Stimulated activated CD4-positive, alpha-beta T cell treated with anti-CD3 and anti-CD28 coated beads, Interleukin-1b, Interleukin-23, amount 100 ng/mL, for 4 hours (primary cell): ENCODE measurements around the gene WDR70.
"Not testable (repeated sequence)": the region's sequence is repeated elsewhere in the genome, so short reads cannot be mapped to it uniquely, and the experiment has no call there.

Experiments used
- DNase-seq, 2 donors: peaks; one replicate each; pipeline ENCODE4 v3.0.0-alpha.2; 2020; ENCODE audit warnings: low read depth in 2 of 2

Gene WDR70

DNA sequence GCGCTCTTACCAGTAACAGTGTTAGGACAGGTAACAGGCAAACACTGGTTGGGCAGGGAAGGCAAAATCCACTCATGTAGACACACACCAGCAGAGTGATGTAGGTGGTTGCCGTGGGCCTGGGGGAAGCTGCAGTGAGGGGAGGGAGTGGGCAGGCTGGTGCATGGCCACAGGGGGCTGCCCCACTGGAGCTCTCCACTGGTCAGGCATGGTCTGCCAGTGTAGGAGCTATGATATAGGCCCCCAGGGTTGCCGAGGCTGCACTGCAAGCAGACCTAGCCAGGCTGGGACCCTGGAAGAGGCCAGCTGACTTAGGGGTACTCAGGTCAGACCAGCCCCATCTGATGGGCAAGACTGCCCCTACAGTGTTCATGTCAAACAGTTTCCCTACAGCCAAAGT lies 306.1 kb downstream of the WDR70 start:
- no peak for DNase-seq

DNA sequence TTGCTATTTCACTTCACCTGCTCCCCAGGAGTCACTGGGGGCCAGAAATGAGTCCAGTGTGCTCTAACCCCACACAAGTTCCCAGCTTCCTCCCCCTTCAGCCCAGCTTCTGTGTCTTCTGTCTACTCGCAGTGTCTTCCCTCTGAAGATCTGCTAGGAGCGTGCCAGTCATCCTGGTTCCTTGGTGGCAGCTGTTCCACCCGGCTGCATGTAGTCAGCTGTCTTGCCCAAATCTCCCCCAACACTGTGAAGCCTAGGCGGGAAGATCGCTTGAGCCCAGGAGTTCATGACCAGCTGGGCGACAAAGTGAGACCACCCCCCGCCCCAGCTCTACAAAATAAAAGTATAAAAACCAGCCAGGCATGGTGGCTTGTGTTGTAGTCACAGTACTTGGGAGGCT lies 306.7 kb downstream of the WDR70 start:
- no peak for DNase-seq

DNA sequence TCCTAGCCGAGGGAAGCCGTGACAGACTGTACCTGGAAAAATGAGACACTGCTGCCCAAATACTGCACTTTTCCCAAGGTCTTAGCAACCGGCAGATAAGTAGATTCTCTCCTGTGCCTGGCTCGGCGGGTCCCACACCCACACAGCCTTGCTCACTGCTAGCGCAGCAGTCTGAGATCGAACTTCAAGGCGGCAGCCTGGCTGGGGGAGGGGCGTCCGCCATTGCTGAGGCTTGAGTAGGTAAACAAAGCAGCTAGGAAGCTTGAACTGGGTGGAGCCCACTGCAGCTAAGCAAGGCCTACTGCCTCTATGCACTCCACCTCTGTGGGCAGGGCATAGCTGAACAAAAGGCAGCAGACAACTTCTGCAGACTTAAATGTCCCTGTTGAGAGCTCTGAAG lies 309.8 kb downstream of the WDR70 start:
- not testable (repeated sequence) for DNase-seq

DNA sequence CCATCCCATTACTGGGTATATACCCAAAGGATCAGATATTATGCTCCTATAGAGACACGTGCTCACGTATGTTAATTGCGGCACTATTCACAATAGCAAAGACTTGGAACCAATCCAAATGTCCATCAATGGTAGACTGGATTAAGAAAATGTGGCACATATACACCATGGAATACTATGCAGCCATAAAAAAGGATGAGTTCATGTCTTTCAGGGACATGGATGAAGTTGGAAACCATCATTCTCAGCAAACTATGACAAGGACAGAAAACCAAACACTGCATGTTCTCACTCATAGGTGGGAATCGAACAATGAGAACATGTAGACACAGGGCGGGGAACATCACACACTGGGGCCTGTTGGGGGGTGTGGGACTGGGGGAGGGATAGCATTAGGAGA lies 315.2 kb downstream of the WDR70 start:
- not testable (repeated sequence) for DNase-seq

DNA sequence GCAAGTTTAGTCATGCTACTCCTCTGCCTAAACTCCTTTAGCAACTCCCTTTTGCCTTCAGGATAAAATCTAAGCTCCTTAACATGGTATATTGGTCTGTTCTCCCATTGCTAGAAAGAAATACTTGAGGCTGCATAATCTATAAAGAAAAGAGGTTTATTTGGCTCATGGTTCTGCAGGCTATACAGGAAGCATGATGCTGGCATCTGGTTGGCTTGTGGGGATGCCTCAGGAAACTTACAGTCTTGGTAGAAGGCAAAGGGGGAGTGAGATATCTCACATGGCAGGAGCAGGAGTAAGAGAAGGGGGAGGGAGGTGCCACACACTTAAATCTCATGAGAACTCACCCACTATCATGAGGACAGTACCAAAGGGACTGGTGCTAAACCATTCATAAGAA lies 315.7 kb downstream of the WDR70 start:
- no peak for DNase-seq

DNA sequence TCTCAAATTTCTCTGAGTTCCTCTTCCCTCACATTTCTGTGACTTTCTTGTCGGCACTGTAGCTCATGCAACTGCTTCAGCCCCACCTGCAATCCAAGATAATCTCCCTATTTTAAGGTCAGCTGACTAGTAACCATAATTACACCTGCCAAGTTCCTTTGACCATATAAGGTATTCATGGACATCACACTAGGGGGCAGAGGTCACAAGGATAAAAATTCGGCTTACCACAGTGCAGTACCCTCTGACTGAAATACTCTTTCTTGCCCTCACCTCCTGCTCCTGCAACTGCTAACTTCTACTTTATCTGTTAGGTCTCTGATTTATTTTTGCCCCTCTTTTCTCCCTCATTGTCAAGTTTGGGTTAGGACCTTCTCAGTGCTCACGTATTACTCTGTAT lies 316.5 kb downstream of the WDR70 start:
- DNase-seq = no peak

DNA sequence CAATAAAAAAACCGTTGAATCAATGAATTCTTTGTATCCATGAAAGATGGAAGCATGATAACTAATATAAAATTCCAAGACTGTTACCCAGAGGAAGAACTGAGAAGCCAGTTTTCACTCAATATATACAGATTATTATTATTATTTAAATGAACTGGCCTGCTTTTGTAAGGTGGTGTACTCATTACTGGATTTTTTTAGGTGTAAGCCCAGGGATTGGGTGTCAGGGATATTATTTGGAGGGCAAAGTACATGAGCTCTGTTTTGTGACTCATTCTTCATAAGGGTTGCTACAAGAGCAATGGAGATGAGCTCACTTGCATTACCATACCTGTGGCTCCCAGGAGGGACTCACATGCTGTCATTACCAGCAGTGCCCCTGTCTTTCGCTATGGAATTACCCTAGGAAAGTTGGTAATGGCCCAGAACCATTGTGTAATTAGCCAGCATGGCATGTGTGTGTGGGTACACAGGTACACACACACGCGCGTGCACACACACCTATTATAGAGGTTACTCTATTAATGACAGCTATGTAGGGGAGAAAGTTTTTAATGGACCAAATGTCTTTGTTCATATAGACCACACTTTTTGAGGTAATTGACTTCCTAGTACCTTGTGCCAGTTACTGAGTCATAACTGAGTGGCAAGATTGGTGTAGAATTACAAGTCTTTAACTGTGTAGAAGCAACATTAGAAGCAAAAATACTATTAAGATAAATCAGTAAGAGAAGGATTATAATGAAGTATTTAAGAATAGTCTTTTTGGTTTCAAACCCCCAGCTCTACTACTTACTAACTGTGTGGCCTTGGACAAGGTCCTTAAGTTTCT lies 317.3 kb downstream of the WDR70 start:
- DNase-seq = no peak

DNA sequence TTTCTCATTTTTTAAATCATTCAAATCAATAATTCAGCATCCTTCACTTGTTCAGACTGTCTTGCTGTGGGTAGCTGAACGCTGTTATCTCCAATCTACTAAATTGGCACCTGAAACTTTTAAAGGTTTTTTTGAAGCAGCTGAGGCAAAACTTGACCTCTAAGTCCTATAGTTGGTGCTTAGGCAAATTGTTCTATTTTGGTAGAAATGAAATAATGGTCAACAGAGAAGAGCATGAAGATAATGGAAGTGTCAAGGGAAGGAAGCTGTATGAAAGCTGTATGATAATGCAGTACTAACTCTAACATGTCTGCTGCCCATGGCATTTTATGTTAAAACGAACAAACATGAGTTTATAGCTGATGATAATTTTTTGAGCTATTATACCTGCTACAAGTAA lies 322.8 kb downstream of the WDR70 start:
- DNase-seq = no peak

DNA sequence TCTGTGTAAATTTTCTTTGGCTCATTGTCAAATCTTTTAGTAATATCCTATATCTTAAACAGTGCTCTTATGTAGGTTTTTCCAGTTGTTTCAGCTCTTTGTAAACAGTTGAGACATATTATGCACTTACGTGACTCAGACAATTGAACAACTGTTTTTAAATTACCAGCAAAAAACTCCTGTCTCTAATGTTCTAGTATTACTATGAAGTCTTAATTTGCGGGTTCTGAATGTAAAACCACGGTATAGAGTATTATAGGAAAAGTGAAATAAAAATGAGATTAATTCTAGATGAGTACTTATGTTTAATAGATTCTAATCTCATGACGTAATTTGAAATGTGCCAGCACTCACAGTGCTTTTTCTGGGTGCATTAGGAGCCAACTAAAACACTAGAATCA lies 324.7 kb downstream of the WDR70 start:
- no peak for DNase-seq

DNA sequence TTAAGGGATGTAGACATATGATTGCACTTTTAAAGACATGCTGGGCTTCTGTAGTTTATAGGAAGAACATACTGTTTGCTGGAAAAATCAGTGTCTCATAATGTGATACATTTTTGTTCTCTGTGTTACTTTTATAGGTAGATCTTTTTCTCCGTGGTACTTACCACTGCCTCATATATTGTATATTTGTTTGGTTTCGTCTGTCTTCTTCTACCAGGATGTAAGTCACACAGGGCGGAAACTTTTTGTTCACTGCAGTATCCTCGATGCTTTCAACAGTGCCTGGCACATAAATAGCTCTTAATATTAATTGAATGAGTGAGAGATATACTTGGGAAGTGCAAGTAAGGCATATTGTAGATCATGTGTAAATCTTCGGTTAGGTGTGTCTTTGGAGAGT lies 325.3 kb downstream of the WDR70 start:
- no peak for DNase-seq

DNA sequence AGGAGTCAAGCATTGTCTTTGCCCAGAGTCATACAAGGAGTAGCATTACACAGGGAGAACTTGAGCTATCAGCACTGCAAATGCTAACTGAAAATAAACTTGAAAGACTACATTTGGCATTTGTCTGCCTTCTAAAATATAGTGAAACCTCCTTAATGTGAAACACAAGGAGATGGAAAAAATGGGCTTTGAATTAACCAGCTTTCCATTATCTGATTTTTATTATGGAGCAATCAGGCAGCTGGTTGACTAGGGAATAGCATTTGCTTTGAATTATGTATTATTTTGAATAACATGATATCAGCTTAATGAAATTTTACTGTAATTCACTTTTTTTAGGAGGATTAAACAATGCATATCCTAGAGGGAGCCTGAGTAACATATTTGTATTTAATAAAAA lies 329.9 kb downstream of the WDR70 start:
- no peak for DNase-seq

DNA sequence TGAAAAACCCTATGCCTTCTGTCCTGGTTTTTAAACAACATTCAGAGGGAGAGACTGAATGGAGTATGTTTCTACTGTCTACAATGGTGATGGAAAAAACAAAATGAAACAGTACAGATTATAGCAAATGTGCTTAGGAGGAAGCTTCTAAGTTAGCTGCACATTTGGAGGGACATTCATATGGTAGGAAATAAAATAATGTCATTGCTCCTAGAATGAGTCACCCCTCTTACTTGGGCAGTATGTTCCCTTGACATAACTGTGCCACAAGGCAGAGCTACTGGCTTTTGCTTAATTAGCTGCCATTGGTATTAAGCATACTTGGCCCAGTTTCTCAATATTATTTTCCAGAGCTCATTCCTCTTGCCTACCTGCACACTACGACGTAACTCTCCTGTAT lies 331.8 kb downstream of the WDR70 start:
- DNase-seq = no peak

DNA sequence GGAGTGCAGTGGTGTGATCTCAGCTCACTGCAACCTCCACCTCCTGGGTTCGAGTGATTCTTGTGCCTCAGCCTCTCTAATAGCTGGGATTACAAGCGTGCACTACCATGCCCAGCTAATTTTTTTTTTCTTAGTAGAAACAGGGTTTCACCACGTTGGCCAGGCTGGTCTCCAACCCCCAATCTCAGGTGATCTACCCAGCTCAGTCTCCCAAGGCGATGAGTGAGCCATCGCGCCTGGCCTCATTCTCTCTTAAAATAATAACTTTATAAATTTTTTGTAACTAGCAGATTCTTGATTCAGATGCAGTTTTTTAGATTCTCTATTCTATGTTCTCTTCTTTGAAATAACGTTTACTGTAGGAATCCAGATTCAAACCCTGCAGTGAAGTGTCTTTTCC lies 333.6 kb downstream of the WDR70 start:
- no peak for DNase-seq

DNA sequence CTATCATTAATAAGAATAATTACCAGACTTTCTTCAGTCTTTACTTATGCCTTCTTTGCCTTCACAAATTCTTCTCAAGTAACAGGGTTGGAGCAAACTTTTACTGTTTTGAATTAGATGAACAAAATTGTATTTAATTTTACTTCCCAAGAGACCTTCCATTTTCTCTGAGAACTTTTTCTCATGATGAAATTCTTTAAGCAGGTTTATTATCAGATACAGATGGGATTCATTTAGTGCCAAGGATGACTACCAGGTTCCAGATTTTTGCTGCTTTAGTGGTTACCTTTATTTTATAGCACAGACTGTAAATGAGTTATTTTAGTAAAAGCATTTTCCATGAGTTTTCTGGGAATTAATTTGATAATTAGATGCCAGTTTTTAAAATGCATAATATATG lies 335.6 kb downstream of the WDR70 start:
- no peak for DNase-seq

DNA sequence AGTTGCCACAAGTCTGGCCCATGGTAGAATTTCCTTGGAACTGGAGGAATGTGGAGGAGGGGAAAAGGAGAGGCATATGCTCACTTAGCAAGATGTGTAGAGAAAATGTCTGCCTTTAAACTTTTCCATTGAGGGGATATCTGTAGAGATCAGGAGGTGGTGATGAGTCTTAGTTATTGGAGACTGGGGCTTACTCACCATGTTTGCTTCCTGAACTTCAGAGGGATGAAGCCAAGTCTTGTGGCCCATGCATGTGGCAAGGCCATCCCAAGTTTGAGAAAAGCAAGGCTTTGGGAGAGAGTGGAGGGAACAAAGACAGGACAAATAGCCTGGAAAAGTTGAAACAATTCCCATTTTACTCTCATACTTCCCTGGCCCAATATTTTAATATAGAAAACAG lies 336.2 kb downstream of the WDR70 start:
- DNase-seq = no peak

DNA sequence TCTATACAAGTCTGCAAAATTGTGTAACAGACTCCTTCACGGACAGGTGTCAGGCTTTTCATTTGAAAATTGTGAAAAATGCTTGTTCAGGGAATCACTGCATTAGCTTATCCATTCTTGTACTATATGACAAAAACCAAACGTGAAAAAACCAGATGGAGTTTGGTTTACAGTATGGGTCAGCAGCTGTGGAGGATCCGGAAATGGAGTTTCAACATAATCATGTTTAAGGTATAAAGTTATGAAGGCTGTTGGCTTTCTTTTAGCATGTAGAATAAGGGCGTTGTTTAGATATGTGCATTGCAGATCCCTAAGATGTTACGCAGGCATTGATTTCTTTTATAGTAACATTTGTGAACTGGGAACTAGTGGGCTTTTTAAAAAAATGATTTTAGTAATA lies 336.9 kb downstream of the WDR70 start:
- DNase-seq = no peak

DNA sequence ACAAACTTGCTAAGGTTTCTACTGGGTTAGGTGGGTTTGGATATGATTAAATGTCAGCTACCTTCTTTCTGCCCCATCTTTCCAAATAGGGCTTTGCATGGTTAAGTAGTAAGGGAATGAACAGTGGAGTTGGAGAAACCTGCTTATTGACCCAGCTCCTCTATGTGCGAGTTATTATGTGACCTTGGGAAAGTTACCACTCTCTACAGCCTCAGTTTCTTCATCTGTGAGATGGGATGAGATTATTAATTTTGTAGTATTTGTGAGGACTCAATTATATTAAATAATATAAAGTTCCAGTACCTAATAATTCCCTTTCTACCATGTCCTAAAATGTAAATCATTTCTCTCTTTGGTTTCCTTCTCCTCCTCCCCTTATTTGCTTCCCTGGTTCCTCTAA lies 337.3 kb downstream of the WDR70 start:
- no peak for DNase-seq

DNA sequence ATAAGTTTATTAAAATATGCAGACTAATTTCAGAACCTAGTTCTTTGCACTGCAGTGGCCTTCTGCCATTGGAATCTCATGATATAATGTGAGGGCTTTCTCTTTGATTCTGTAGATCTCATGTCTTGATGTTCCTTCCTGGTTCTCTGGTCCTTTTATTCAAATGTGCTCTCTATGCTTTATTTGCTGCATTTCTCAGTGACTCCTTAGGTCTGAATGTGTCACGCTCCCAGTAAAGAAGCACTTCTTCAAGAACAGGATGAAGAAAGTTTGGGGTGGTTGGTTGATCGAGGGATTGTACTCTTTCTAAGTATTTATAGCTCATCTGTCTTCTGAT lies 338.1 kb downstream of the WDR70 start:
- DNase-seq = no peak

DNA sequence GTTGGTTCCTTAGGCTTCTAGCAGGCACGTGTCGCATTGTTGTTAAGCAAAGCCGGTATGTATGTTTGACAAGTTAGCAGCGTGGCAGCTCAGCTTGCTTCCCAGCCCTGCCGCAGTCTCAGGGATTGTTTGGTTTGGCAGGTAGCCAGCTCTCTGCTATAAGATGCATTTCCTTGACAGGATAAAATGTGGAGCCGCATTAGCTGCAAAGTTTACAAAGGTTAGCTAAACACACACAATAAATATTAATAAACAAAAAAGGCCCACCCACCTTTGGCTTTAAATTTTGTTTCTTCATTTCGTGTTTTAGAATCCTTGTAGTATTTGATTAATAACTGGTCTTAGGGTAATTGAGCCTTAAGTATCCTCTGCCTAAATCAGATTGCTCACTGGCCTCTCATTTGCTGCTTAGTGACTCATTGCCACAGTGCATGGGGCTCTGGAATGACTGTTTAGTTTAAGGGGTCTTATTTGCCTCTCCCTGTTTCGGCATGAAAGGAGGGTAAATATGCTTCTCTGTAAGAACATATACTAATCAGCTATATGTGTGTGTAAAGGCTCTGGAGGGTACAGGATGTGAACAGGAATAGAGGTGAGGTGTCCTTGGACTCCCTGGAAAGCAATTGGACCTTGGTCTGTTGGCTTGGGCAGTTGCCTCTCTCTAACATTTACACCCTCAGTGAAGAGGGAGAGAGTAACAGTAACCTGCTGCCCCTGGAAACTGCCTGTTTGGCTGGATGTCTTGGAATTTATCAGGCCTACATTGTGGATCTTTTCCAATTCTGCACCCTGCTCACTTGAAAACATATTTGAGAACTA lies 338.7 kb downstream of the WDR70 start:
- DNase-seq = no peak

DNA sequence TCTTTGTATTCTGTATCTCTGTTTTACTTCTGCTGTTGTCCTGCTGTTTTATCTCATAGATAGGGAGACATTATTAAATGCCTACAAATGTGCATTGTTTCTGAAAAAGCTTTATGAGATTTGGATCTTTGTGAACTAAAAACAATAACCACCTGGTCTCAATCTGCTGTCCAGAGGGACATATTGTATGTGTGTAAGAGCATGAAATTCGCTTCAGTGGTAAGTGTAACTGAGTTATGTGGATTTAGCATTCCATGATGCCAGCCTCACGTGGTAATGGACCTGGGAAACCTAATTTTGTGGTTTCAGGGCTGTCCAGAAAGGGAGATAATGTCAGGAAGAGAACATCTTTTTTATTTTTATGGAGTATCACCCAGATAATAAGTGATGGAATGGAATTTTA lies 341.4 kb downstream of the WDR70 start:
- DNase-seq = no peak

DNA sequence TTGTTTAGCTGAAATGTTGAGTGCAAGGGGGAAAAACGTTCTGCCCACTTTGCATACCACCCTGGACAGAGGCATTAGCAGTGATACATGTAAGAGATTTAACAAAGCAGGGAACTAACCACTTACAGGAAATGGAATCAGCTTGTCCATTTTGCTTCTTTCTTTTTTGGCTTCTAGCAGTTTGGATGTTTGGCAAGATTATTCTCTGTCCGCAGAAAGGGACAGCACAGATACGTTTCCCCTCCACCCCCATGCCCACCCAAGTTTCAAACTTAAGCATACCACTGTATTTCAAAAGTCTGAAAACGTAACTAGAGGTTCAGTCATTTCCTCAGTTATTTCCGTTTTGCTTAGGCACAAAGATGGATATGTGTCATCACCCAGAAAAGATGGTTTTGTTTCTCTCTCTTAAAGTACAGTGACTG lies 342.3 kb downstream of the WDR70 start:
- no peak for DNase-seq

DNA sequence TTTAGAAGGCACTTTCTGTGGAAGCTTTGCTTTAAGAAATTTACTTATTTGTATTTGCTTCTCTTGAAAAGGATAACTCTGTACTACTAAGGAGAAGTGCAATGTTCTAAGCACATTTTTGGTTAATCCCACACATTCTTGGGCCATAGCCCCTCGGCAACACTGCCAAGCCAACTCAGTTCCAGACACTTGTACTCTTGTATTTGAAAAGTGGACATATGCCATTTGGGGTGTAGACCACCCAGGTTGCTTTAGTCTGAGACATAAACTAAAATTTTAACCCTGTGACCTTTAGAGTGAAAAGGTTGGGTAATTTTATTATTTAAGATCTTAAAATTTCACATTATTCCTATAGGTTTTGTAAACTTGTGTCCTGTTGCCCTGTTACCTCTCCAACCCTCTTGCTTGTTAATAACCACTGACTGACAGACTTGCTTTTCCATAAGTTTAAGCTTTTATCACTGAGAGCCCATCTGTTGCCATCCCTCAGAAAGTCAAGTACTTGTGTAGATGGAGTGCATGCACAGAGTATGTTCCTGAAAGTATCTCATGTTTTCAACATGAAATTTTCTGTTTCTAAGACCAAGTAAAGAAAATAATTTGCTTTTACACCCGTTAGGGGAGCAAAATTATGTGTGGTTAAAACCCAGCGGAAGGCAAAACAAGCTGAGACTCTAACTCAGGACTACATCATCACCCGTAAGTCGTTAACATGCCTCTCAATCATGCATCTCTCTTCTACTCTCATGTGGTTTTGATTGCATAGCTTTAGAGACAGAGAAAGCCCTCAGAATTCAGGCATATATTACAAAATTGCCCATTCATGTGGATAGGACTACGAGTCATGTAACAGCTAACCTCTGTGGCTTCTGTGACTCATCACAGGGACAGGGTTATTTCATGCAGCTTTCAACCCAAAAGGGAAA lies 343.4 kb downstream of the WDR70 start:
- DNase-seq = no peak
